Measurements from ENCODE around the gene SNRPF. TPM values are rescaled to one million over a fixed set of nuclear protein-coding genes. Genes with fewer than 3 reads are reported as not detected.
A peak's percentile ranks its signal among the peaks of the same experiment; 100 is the strongest.

Gene SNRPF
- total RNA-seq, 1 experiment from 2014 or later = 6.3 TPM

DNA sequence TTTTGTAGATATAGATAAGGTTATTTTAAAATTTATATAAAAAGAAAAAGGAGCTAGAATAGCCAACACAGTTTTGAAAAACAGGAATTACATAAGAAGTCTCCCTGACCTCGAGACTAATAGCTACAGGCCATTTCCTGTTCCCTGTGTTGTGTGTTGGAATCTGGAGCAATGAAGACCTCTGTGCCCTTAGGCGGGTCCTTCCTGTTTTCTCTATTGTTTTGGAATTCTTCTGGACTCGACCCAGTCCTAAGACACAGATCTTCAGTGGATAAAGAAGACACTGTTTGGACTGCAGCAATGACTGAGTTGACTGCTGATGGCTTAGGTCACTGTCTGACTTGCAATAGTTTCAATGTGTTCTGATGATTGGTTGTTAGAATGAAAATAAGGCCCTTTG lies 26.2 kb downstream of the SNRPF start:
- peaks cover 2% of the 10 kb centered on the region; the same call in 1 of the 2 replicates for H3K9me3 ChIP-seq
- no peaks in the 10 kb centered on the region for H3K36me3 ChIP-seq
- no peaks in the 10 kb centered on the region for H3K27me3 ChIP-seq
- DNase-seq = no peak
- no peak overlapping the region for H3K4me3 ChIP-seq

DNA sequence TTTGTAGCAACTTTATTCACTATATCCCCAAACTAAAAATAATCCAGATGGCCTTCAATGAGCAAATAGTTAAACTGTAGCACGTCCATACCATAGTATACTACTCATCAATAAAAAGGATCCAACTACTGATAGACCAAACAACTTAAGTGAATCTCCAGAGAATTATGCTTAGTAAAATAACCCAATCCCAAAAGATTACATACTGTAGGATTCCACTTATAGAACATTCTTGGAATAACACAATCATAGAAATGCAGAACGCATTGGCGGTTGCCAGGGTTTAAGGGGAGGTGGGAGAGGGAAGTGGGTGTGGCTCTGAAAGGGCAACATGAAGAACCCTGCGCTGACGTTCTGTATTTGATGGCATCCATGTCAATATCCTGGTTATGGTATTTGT lies 28.6 kb downstream of the SNRPF start:
- peaks cover 2% of the 10 kb centered on the region; the same call in 1 of the 2 replicates for H3K9me3 ChIP-seq
- no peaks in the 10 kb centered on the region for H3K36me3 ChIP-seq
- H3K4me3 ChIP-seq = no peak overlapping the region
- no peak for DNase-seq
- no peaks in the 10 kb centered on the region for H3K27me3 ChIP-seq

DNA sequence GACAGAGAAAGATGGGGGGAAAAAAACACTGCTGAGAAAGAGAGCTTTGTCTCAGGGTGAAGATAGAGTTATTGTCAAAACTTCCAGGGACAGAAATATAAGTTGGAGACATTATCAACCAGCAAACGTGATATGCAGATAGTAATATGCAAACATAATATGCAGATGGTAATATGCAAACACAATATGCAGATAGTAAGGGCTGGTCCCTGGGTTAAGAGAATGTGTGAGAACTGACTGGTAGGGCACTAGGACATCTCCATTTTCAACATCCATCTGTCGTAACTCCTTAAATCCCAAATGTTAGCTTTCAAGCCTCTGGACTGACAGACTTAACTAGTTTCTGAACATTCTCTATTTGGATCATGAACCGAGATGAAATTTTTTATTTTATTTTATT lies 32.2 kb downstream of the SNRPF start:
- no peak for DNase-seq

DNA sequence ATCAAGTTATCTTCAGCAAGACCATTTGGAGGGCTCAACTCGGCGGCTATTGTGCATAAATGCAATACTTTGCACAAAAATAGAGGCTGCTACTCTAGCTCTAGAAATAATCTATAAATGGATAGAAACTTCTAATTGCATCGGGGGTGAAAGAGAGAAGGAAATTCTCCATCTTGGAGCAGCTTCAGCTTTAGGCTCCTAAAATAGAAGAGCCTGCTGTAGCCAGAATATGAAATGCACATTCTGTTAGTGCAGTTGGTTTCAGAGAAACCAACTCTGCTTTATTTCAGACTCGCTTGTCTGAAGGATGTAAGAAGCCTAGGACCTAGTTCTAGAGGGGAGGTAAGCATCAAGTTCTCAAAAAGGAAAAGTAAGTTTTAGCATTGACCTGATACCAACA lies 38.1 kb downstream of the SNRPF start:
- H3K27me3 ChIP-seq = no peaks in the 10 kb centered on the region
- no peaks in the 10 kb centered on the region for H3K36me3 ChIP-seq
- no peak overlapping the region for H3K4me3 ChIP-seq
- DNase-seq = no peak
- H3K9me3 ChIP-seq = no peaks in the 10 kb centered on the region

More for the DNA sequence above, 32.2 kb downstream of the SNRPF start:
- Histone ChIP-seq H3K27me3 (no peaks in the 10 kb centered on the region), H3K4me3 (no peak overlapping the region), H3K9me3 (no peaks in the 10 kb centered on the region), H3K36me3 (no peaks in the 10 kb centered on the region)

DNA sequence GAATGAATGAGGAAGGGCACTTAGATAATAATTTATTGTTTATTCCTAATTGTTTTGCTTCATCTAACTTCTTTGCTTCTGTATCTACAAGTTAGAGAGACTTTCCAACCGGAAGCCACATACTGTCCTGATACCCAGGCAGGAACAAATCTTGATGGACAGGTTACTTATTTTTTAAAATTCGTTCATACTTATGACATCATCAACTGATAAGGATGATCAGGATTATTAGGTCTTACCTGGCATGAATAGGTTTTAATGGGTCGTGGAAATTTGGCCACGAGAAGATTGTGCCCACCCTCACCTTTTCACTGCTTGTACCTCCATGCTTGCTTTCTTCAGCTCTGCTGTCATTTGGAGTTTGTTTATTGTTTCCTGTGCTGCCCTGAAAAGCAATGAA lies 39.3 kb downstream of the SNRPF start:
- Histone ChIP-seq H3K9me3 (peaks cover 6% of the 10 kb centered on the region), H3K4me3 (no peak overlapping the region), H3K27me3 (no peaks in the 10 kb centered on the region), H3K36me3 (no peaks in the 10 kb centered on the region)
- no peak for DNase-seq

DNA sequence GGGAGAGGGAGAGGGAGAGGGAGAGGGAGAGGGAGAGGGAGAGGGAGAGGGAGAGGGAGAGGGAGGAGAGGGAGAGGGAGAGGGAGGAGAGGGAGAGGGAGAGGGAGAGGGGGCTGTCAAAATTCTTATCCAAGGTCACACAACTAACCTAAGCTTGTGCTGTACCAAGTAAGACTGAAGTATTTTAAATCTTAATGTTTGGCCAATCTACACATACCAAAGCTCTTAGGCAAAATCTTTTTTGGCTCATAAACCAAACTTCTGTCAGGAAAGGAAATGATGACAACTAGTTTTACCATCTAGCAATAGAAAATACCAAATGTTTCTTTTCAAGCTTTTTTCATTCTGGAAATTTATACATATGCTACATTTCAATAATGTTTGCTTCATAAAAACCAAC lies 49.8 kb downstream of the SNRPF start:
- no peak overlapping the region for H3K4me3 ChIP-seq
- H3K9me3 ChIP-seq = peaks cover 11% of the 10 kb centered on the region
- DNase-seq = peak; percentile 15

DNA sequence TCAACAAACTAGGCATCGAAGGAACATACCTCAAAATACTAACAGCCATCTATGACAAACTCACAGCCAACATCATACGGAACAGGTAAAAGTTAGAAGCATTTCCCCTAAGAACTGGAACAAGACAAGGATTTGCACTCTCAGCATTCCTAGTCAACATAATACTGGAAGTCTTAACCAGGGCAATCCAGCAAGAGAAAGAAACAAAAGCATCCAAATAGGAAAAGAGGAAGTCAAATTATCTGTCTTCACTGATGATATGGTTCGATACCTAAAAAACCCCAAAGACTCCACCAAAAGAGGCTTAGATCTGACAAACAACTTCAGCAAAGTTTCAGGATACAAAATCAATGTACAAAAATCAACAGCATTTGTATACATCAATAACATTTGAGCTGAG lies 51.1 kb downstream of the SNRPF start:
- no peak for DNase-seq
- Histone ChIP-seq H3K4me3 (no peak overlapping the region), H3K27me3 (no peaks in the 10 kb centered on the region), H3K9me3 (peaks cover 10% of the 10 kb centered on the region), H3K36me3 (no peaks in the 10 kb centered on the region)

More for the DNA sequence above, 49.8 kb downstream of the SNRPF start:
- Histone ChIP-seq H3K27me3 (no peaks in the 10 kb centered on the region), H3K36me3 (no peaks in the 10 kb centered on the region)

Other genes starting within 250 kb of the SNRPF start
- gene NTN4, start 68.2 kb upstream of the SNRPF start, total RNA-seq (2014; rRNA removed; shearing (Covaris generic); ENCODE audit: low replicate concordance) = 39.1 and 43.1 TPM in 2 replicates
- gene CCDC38, start 83.7 kb downstream of the SNRPF start, total RNA-seq (2014; rRNA removed; shearing (Covaris generic); ENCODE audit: low replicate concordance) = 0.12 and 0.16 TPM in 2 replicates
- gene AMDHD1, start 84.4 kb downstream of the SNRPF start, total RNA-seq (2014; rRNA removed; shearing (Covaris generic); ENCODE audit: low replicate concordance) = 0.10 TPM in 1 of 2 replicates, not detected in the other
- gene HAL, start 137.4 kb downstream of the SNRPF start, total RNA-seq (2014; rRNA removed; shearing (Covaris generic); ENCODE audit: low replicate concordance) = not detected in 2 replicates
- 45.7 and 50.4 TPM in 2 replicates for gene LTA4H, start 176.6 kb downstream of the SNRPF start, total RNA-seq (2014; rRNA removed; shearing (Covaris generic); ENCODE audit: low replicate concordance)

Measured in MG63 (cell line).